DLD1 (cell line): ENCODE results near the gene ZFR2.

Source experiments
- in situ Hi-C: cut with HindIII; loops from 2 replicates; pipeline ENCODE4 v1.10.0; 2017; ENCODE audit warnings: low sequenced_read_pairs

ZFR2 gene

GRCh38 chr19:3793799-3794198 lies 75.0 kb downstream of the ZFR2 start:
- in situ Hi-C loops, result no loop called here

DNA sequence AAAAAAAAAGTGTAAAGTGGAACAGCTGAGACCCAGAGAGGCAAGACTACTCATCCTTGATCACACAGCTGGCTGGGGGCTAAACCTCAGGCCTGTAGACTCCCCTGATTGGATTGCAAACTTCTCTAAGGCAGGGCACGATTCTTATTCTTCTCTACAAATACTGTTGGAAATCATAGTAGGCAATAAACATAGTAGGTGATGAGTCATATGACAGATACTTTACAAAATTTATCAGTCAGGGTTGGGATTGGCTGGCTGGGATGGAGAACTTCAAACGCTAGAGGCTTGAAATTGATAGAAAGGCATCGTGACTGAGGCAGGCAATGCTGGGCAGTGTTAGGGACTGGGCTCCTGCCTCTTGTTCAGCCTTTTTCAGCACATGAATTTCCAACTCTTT lies 76.7 kb downstream of the ZFR2 start:
- in situ Hi-C loops, result no loop called here

- in situ Hi-C loops, result no loop called here
These were observed 77.9 kb downstream of the ZFR2 start for GRCh38 chr19:3790941-3791340.

DNA sequence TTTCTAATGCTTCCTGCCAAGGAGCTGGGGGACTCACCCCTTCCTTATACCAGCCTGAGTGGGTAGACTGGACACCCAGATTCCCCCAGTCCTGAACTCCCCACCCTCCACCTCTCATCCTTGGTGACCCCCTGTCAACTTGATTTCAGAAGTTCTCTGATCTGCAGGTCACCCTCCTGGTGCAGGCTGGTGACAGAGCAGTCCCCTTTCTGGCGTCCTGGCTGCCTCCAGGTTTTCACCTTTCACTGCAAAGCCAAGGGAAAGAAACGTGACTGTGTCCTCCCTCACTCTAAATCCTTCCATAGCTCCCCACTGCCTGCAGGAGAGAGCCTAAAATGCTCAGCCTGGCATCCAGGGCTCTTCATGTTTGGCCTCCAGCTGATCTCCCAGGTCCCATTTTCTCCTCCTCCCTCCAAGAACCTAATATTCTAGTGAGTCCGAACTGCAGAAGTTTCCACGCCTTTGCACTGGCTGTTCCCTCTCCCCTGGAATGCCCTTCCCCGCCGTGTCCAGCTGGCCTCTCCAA lies 78.6 kb downstream of the ZFR2 start:
- in situ Hi-C loops, result no loop called here

DNA sequence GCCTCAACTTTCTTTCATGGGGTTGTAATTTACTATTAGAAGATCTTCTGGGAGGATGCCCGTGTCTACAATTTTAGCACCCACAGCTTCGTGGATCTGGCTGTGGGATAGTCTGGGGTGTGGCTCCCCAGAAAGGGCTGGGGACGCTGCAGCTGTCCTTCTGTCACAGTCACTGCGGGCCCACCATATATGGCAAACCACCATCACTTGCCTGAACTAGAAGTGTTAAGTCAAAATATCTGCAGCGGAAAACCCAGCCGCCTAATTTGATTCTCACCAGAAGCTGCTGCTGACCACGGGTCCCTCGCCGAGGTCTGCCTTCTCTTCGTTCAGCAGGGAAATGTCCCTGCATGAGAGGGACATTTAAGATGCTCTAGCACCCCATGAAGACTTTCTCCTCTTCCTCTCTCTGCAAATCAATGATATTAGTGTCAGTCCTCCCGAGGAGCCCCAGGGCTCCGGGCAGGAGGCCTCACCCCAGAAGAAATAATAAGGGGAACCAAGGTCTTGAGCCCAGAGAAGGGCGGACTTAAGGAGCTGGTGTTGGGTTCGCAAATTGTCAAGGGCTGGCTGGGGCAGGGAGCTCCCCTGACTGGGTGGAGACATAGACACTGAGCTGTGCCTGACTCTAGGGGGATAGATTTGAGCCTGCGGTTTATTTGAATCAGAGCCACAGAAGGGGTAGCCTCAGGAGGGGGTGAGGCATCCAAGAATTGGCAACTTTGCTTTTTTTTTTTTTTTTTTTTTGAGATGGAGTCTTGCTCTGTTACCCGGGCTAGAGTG lies 79.7 kb downstream of the ZFR2 start:
- in situ Hi-C loops, result no loop called here

- in situ Hi-C loops, result no loop called here
These were observed 82.7 kb downstream of the ZFR2 start, which contains the start of gene MATK for GRCh38 chr19:3785938-3786824. TSS of gene MATK (minus strand) at chr19:3786381. CDS start at chr19:3785135, 1,246 bp downstream.

GRCh38 chr19:3785451-3785937 lies 83.3 kb downstream of the ZFR2 start:
- in situ Hi-C loops, result no loop called here

GRCh38 chr19:3784607-3785450 lies 84.0 kb downstream of the ZFR2 start:
- in situ Hi-C loops, result no loop called here

DNA sequence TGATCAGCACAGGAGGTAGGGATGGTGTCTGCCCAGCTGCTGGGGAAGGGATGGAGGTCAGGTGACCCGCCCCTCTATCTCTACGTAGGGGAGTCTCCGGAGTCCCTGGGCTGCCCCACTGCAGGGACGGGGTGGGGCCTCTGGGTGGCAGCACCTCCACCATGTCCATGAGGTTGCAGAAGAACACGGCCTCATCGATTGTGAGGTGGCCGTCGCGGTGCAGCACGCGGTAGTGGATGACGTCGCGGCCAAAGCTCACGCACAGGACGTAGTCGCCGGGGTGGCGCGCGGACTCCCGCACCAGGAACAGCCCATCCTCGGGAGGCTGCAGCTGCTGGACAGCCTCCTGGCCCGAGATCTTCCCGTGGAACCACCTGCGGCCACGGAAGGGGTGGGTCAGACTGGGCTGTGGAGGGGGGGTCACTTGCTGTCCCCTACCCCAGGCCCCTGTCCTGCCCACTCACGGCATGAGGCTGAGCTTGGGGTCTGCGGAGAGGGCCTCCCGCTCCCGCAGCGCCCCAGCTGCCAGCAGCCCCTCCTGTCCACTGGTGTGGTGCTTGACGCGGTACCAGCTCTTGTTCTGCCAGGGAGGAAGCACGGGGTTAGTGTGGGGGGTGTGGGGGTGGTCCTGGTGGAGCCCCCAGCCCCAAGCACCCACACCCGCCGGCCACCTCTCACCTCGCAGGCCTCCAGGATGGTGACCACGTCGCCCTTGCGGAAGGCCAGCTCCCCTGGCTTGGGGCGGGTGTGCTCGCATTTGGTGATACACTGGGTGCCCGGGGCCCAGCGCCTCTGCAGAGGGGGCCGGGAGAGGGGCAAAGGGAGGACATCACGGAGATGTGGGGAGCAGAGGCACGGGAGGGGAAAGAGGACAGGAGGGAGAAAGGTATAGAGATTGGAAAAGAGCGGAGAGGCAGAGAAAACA lies 84.9 kb downstream of the ZFR2 start:
- in situ Hi-C loops, result no loop called here

- in situ Hi-C loops, result no loop called here
These were observed 85.9 kb downstream of the ZFR2 start for GRCh38 chr19:3782903-3783302.

DNA sequence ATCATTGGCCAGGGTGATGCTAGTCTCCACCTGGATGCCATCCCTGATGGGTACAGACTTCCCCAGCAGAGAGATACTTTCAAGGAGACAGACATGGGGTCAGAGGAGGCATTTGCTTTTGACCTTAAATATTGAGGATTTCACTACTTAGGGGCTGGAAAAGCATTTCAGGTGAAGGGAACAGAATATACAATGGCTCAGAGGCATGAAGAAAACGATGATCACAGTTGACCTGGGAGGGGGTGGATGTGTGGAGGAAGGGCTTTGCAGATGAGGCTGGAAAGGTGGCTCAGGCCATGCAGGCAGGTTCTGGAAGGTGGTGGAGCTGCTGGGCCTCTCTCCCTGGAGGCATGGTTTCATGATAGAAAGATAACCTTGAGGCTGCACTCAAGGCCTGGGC lies 86.5 kb downstream of the ZFR2 start:
- in situ Hi-C loops, result no loop called here

DNA sequence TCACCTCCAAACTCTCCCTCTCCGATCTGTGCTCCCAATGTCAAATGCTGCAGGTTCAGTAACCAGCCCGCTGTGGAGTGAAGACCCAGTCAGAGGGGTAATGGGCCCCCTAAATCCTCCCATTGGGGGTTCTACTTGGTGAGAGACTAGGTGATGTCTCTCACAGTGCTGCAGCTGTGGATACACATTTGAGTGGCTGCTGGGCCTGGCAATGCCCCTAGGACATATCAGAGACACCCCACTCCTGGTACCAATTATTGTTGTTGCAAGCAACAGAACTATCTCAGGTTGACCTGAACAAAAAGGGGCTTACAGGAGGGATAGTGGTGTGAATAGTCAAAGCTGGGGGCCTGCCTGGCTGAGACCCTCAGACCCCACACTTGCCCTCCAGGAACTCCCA lies 87.2 kb downstream of the ZFR2 start:
- in situ Hi-C loops, result no loop called here

DNA sequence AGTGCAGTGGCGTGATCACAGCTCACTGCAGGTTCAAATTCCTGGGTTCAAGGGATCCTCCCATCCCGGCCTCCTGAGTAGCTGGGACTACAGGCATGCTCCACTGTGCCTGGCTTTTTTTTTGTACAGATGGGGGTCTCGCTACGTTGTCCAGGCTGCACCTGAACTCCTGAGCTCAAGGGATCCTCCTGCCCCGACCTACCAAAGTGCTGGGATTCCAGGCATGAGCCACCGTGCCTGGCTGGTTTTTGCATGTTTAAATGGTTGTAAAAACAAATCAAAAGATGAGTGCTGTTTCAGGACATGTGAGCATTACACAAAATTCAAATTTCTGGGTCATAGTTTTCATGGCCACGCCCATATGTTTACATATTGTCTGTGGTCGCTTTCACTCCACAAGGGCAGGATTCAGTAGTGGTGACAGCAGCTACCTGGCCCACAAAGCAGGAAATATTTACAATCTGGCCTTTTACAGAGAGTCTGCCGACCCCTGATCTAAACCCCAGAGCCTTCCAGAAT lies 88.0 kb downstream of the ZFR2 start:
- in situ Hi-C loops, result no loop called here

- in situ Hi-C loops, result no loop called here
These were observed 89.7 kb downstream of the ZFR2 start for GRCh38 chr19:3778899-3779723.

DNA sequence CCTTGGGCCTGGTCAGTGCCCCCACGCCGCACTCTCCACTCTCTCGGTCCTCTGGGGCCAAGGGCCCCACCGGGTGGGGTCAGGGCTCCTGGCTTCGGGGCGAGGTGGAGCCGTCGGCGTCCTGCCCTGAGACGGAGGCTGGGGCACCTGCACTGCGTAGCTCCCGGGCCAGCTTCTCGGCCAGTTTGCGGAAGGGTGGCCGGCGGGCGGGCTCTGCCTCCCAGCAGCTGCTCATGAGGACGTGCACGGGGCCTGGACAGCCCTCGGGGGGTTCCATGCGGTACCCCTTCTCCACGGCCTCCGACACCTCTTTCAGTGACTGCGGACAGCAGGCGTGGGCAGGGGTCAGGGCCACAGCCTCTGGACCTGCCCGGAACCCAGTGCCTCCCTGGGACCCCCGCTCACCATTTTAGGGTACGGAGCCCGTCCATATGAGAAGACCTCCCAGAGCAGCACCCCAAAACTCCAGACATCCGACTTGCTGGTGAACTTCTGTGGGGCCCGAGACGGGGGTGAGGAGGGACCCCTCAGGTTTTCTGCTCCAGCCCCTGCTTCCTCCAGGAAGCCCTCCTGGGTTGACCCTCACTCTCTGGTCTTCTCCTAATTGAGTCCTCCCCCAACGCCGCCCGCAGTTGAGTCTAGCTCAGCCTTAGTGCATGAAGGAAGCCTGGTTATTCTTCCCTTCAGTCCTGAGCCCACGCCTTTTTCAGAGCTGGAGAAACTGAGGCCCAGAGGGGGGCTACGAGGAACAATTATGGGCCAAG lies 90.6 kb downstream of the ZFR2 start:
- in situ Hi-C loops, result no loop called here

DNA sequence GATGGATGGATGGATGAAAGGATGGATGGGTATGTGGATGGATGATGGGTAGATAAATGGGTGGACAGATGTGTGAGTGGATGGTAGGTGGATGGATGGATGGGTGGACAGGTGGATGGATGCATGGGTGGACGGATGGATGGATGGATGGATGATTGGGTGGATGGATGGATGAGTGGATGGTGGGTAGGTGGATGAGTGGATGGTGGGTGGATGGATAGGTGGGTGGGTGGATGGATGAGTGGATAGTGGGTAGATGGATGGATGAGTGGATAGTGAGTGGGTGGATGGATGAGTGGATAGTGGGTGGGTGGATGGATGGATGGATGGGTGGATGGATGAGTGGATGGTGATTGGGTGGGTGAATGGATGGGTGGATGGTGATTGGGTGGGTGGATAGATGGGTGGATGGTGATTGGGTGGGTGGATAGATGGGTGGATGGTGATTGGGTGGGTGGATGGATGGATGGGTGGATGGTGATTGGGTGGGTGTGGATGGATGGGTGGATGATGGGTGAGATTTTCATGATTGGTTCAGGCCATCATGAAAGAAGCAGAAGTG lies 92.3 kb downstream of the ZFR2 start:
- in situ Hi-C loops, result no loop called here

DNA sequence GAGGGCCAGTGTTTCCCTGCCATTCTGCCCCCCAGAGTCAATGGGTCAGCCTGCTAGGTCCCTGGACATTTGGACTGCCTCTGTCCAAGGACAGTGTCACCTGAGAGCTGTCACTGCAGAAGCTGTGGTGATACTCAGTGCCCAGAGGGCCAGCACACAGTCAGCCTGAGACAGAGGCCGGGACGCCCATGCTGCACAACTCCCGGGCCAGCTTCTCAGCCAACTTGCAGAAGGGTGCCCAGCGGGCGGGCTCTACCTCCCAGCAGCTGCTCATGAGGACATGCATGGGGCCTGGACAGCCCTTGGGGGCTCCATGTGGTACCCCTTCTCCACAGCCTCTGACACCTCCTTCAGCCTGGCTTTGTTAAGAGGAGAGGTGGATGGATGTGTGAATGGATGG lies 93.0 kb downstream of the ZFR2 start:
- in situ Hi-C loops, result no loop called here

DNA sequence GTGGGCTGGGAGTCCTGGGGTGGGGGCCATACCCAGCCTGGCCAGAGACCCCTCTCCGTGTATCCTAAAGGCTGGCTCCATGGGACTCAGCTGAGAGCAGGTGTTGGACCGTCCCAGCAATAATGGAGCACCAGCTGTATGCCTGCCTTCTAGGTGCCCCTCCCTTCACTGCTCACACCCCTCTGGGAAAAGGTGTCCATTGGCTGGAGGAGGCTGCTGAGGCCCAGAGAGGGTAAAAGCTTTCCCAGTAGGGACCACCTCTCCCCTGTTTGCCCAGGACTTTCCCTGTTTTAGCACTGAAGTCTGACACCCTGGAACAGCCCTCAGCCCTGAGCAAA lies 93.5 kb downstream of the ZFR2 start:
- in situ Hi-C loops, result no loop called here
